ENCODE data around the gene CASP5. TPM values are rescaled to one million over a fixed set of nuclear protein-coding genes. Genes with fewer than 3 reads are reported as not detected.
"Not testable (repeated sequence)": the region's sequence is repeated elsewhere in the genome, so short reads cannot be mapped to it uniquely, and the experiment has no call there.

Gene CASP5
- total RNA-seq, 1 experiment from 2014 or later = not detected

DNA sequence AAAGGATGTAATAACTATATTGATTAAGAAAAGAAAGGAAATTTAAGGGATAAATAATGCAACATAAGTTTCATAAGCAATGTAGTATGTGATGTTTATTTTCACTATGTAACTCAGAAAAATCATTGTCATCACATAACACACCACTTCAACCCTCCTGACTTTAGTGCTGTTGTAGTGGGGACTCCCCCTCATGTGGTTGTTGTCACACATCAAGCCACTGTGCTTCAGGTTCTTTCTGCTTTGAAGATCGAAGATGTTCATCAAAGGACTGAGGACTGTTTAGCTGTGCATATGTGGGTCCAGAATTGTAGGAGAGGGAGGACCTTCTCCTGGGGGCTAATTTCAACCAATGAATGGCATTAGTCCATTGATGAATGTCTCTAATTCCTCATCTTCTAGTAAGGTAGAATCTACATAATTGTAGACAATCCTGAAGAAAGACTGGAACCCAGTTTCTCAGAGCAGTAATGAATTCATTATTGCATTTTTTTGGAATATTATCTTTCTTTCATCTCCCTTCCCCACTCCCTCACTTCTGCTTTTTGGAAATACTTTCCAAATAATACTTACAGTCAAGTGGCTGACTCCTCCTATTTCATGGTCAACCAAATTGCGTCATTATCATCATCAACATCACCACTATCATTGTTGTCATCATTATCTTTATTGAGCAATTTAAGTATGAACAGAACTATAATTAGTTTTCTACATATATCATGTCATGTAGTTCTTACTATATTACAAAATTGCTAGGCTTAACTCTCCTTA, 31.9 kb upstream of the CASP5 start:
- H3K79me2 ChIP-seq (ENCODE audit: low read length) = no peaks in the 10 kb centered on the region
- no peaks in the 10 kb centered on the region for H3K9me3 ChIP-seq (ENCODE audit: low read length)
- H3K9me2 ChIP-seq (replicated peaks; ENCODE audit: insufficient read depth, low read length) = no peaks in the 10 kb centered on the region
- H3K27me3 ChIP-seq (ENCODE audit: low read length) = peaks cover 3% of the 10 kb centered on the region; the same call in 1 of the 2 replicates
- H2AFZ ChIP-seq (ENCODE audit: low read length) = no peak overlapping the region
- no peaks in the 10 kb centered on the region for H3K4me1 ChIP-seq (ENCODE audit: low read length)
- H3K4me3 ChIP-seq (ENCODE audit: low read length) = no peak overlapping the region
- DNase-seq = no peak
- H4K20me1 ChIP-seq (ENCODE audit: insufficient read depth, low read depth, low read length) = no peaks in the 10 kb centered on the region
- no peak overlapping the region for H3K9ac ChIP-seq (ENCODE audit: low read length)
- H3K36me3 ChIP-seq (ENCODE audit: insufficient read depth, low read length) = no peaks in the 10 kb centered on the region
- no peak overlapping the region for H3K27ac ChIP-seq (ENCODE audit: low read length)
- H3K4me2 ChIP-seq (ENCODE audit: low read depth, low read length, poor library complexity, severe bottlenecking) = no peak overlapping the region

DNA sequence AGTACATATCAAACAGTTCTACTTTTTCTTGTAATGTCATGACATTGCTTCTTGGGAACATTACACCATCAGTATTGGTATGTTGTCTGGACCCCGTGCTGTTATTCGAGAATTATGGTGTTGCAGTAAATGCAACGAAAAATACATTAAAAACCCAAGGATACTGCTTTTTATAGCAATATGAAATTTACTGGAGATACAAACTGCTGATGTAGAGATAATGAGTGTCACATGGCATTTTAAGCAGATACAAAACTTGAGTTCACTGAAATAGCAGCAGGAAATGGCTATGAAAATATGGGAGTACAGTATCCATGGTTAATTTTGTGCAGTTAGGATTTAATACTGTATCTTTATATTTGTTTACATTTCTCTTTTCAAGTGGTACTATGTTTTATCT, 29.5 kb upstream of the CASP5 start:
- no peaks in the 10 kb centered on the region for H4K20me1 ChIP-seq (ENCODE audit: insufficient read depth, low read depth, low read length)
- no peaks in the 10 kb centered on the region for H3K79me2 ChIP-seq (ENCODE audit: low read length)
- H3K27me3 ChIP-seq (ENCODE audit: low read length) = peaks cover 3% of the 10 kb centered on the region; the same call in 1 of the 2 replicates
- no peak for DNase-seq
- no peaks in the 10 kb centered on the region for H3K9me3 ChIP-seq (ENCODE audit: low read length)
- H3K9ac ChIP-seq (ENCODE audit: low read length) = no peak overlapping the region
- H3K27ac ChIP-seq (ENCODE audit: low read length) = no peak overlapping the region
- no peak overlapping the region for H2AFZ ChIP-seq (ENCODE audit: low read length)
- H3K4me3 ChIP-seq (ENCODE audit: low read length) = no peak overlapping the region
- H3K36me3 ChIP-seq (ENCODE audit: insufficient read depth, low read length) = no peaks in the 10 kb centered on the region
- no peaks in the 10 kb centered on the region for H3K4me1 ChIP-seq (ENCODE audit: low read length)
- no peak overlapping the region for H3K4me2 ChIP-seq (ENCODE audit: low read depth, low read length, poor library complexity, severe bottlenecking)
- H3K9me2 ChIP-seq (replicated peaks; ENCODE audit: insufficient read depth, low read length) = no peaks in the 10 kb centered on the region

DNA sequence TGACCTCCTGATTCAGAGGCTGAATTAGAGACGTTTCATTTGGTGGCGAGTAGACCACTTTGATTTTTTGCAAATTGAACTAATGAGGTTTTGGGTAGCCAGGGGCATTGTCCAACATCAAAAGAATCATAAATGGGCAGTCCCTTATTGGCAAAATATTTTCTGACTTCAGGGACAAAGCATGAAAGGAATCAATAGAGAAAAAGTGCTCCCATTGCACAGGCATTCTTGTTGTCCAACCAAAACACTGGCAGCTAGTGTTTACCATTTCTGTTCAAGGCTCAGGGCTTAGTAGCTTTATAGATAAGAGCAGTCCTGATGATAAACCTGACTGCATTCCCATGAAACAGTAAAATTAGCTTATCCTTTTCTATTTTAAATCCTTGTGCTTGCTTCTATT, 28.6 kb upstream of the CASP5 start:
- H3K9me2 ChIP-seq (replicated peaks; ENCODE audit: insufficient read depth, low read length) = no peaks in the 10 kb centered on the region
- H4K20me1 ChIP-seq (ENCODE audit: insufficient read depth, low read depth, low read length) = no peaks in the 10 kb centered on the region
- no peak overlapping the region for H3K4me3 ChIP-seq (ENCODE audit: low read length)
- H3K79me2 ChIP-seq (ENCODE audit: low read length) = no peaks in the 10 kb centered on the region
- peaks cover 3% of the 10 kb centered on the region; the same call in 1 of the 2 replicates for H3K27me3 ChIP-seq (ENCODE audit: low read length)
- H3K36me3 ChIP-seq (ENCODE audit: insufficient read depth, low read length) = no peaks in the 10 kb centered on the region
- H3K9me3 ChIP-seq (ENCODE audit: low read length) = no peaks in the 10 kb centered on the region
- no peak overlapping the region for H2AFZ ChIP-seq (ENCODE audit: low read length)
- no peak overlapping the region for H3K4me2 ChIP-seq (ENCODE audit: low read depth, low read length, poor library complexity, severe bottlenecking)
- no peak for DNase-seq
- no peak overlapping the region for H3K27ac ChIP-seq (ENCODE audit: low read length)
- no peak overlapping the region for H3K9ac ChIP-seq (ENCODE audit: low read length)
- H3K4me1 ChIP-seq (ENCODE audit: low read length) = no peaks in the 10 kb centered on the region

- no peak overlapping the region for H3K9ac ChIP-seq (ENCODE audit: low read length)
- H2AFZ ChIP-seq (ENCODE audit: low read length) = no peak overlapping the region
- no peaks in the 10 kb centered on the region for H3K9me3 ChIP-seq (ENCODE audit: low read length)
- no peak overlapping the region for H3K4me3 ChIP-seq (ENCODE audit: low read length)
- no peak overlapping the region for H3K27ac ChIP-seq (ENCODE audit: low read length)
- peaks cover 3% of the 10 kb centered on the region; the same call in 1 of the 2 replicates for H3K27me3 ChIP-seq (ENCODE audit: low read length)
- H3K4me2 ChIP-seq (ENCODE audit: low read depth, low read length, poor library complexity, severe bottlenecking) = no peak overlapping the region
- no peaks in the 10 kb centered on the region for H3K4me1 ChIP-seq (ENCODE audit: low read length)
- no peaks in the 10 kb centered on the region for H3K79me2 ChIP-seq (ENCODE audit: low read length)
- no peaks in the 10 kb centered on the region for H4K20me1 ChIP-seq (ENCODE audit: insufficient read depth, low read depth, low read length)
- no peaks in the 10 kb centered on the region for H3K9me2 ChIP-seq (replicated peaks; ENCODE audit: insufficient read depth, low read length)
- DNase-seq = no peak
- no peaks in the 10 kb centered on the region for H3K36me3 ChIP-seq (ENCODE audit: insufficient read depth, low read length)
These were observed 26.5 kb upstream of the CASP5 start for GRCh38 chr11:105049481-105049880.

GRCh38 chr11:105046898-105047579, 24.1 kb upstream of the CASP5 start:
- no peaks in the 10 kb centered on the region for H3K79me2 ChIP-seq (ENCODE audit: low read length)
- no peaks in the 10 kb centered on the region for H3K4me1 ChIP-seq (ENCODE audit: low read length)
- H3K4me3 ChIP-seq (ENCODE audit: low read length) = no peak overlapping the region
- DNase-seq = no peak
- no peaks in the 10 kb centered on the region for H3K36me3 ChIP-seq (ENCODE audit: insufficient read depth, low read length)
- no peaks in the 10 kb centered on the region for H3K9me3 ChIP-seq (ENCODE audit: low read length)
- no peak overlapping the region for H3K27ac ChIP-seq (ENCODE audit: low read length)
- no peak overlapping the region for H3K4me2 ChIP-seq (ENCODE audit: low read depth, low read length, poor library complexity, severe bottlenecking)
- H2AFZ ChIP-seq (ENCODE audit: low read length) = no peak overlapping the region
- no peaks in the 10 kb centered on the region for H3K9me2 ChIP-seq (replicated peaks; ENCODE audit: insufficient read depth, low read length)
- H3K9ac ChIP-seq (ENCODE audit: low read length) = no peak overlapping the region
- no peaks in the 10 kb centered on the region for H3K27me3 ChIP-seq (ENCODE audit: low read length)
- no peaks in the 10 kb centered on the region for H4K20me1 ChIP-seq (ENCODE audit: insufficient read depth, low read depth, low read length)

DNA sequence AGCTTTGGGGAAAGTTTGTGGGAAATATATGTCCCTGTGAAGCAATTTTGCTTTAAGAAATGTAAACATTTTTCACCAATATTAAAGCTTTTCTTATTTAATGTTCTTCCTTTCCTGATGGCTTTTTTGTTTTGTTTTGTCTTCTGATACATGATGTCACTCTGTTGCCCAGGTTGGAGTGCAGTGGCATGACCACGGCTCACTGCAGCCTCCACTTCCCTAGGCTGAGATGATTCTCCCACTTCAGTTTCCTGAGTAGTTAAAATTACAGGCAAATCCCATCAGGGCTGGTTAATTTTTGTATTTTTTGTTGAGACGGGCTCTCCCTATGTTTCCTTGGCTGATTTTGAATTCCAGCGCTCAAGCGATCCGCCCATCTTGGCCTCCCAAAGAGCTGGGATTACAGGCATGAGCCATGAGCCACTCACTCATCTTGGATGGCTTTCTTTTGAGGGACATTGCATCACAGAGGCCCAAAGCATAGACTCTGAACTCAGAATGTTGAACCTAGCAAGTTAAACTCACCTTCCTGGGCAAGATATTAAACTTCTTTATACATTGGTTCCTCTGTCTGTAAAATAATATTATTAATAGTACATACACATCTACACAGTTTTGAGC, 22.8 kb upstream of the CASP5 start:
- no peaks in the 10 kb centered on the region for H3K36me3 ChIP-seq (ENCODE audit: insufficient read depth, low read length)
- H3K27me3 ChIP-seq (ENCODE audit: low read length) = no peaks in the 10 kb centered on the region
- H3K79me2 ChIP-seq (ENCODE audit: low read length) = no peaks in the 10 kb centered on the region
- peak overlapping the region; percentile 61; the same call in 1 of the 2 replicates for H3K4me3 ChIP-seq (ENCODE audit: low read length)
- H4K20me1 ChIP-seq (ENCODE audit: insufficient read depth, low read depth, low read length) = no peaks in the 10 kb centered on the region
- H2AFZ ChIP-seq (ENCODE audit: low read length) = peak overlapping the region; percentile 61; the same call in 1 of the 2 replicates
- no peaks in the 10 kb centered on the region for H3K4me1 ChIP-seq (ENCODE audit: low read length)
- H3K9me2 ChIP-seq (replicated peaks; ENCODE audit: insufficient read depth, low read length) = peaks cover under 1% of the 10 kb centered on the region; the same call in 1 of the 2 replicates
- H3K27ac ChIP-seq (ENCODE audit: low read length) = no peak overlapping the region
- H3K9ac ChIP-seq (ENCODE audit: low read length) = no peak overlapping the region
- peak overlapping the region; percentile 46 for H3K4me2 ChIP-seq (ENCODE audit: low read depth, low read length, poor library complexity, severe bottlenecking)
- no peak for DNase-seq
- no peaks in the 10 kb centered on the region for H3K9me3 ChIP-seq (ENCODE audit: low read length)

DNA sequence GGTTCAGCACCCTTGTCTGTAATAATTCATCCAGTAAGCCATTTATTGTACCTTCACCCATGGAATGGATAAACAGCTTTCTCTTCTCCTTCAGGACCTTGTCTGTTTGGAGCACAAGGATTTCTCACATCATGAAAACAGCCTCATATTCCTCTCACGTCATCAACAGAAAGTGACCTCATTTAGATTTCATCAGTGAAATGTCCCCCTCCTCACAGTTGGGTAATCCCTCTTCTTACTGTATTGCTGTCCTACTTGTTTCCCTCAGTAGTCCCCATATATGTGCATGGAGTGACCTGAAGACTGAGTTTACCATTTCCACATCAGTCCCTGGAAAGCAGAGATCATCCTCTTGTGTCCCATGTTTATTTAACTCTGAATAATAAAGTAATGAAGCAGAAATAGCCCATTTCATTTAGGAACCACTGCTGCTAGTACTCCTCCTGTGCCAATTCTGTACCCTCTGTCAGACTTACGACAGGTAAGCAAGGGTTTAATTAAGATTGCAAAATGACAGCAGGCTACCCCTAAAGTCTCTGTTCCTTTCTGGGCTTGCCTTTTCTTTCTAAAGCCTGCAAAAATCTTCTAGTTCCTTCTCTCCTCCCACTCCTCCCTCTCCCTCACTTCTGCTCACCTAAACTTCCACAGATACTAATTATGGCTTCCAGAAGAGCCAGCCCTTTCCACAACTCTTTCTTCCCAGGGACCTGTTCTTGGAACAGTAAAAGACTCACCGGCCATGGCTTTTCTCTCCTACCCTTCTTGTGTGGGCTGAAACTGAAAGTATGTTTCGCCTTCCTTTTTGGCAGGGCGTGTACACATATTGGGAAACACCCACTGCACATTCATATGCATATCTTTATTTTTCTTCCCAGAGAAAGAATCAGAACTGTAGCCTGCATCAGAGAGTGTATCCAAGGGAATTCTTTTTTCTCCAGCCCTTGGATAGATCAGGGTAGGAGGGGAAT, 21.9 kb upstream of the CASP5 start, which contains the start of gene CARD16:
Gene CARD16 (minus strand): TSS at position 779 of the 968 bp plus-strand sequence. CDS start 38 bp downstream, at position 741.
- not testable (repeated sequence) for H3K27ac ChIP-seq (ENCODE audit: low read length); H3K36me3 ChIP-seq (ENCODE audit: insufficient read depth, low read length); H4K20me1 ChIP-seq (ENCODE audit: insufficient read depth, low read depth, low read length); H3K9me3 ChIP-seq (ENCODE audit: low read length); H3K27me3 ChIP-seq (ENCODE audit: low read length); H3K4me1 ChIP-seq (ENCODE audit: low read length); H3K79me2 ChIP-seq (ENCODE audit: low read length); H3K9me2 ChIP-seq (replicated peaks; ENCODE audit: insufficient read depth, low read length)
- peak within 1 kb of the TSS; percentile 61 for H2AFZ ChIP-seq (ENCODE audit: low read length)
- DNase-seq = peak; percentile 58
- peak within 1 kb of the TSS; percentile 59 for H3K9ac ChIP-seq (ENCODE audit: low read length)
- peak within 1 kb of the TSS; percentile 46 for H3K4me2 ChIP-seq (ENCODE audit: low read depth, low read length, poor library complexity, severe bottlenecking)
- peak within 1 kb of the TSS; percentile 61 for H3K4me3 ChIP-seq (ENCODE audit: low read length)

Measured in Karpas-422 (cell line).